ENCODE data around the gene ABHD12. TPM values are rescaled to one million over a fixed set of nuclear protein-coding genes. Genes with fewer than 3 reads are reported as not detected.
A peak's percentile ranks its signal among the peaks of the same experiment; 100 is the strongest.

The ABHD12 gene
- total RNA-seq, 1 donor from 2014 or later = 41.6 TPM

- DNase-seq (ENCODE audit: low spot score) = peak; percentile 84
These were observed 66.2 kb downstream of the ABHD12 start for GRCh38 chr20:25324412-25324811.

- DNase-seq (ENCODE audit: low spot score) = peak; percentile 47
These were observed 67.0 kb downstream of the ABHD12 start for GRCh38 chr20:25323496-25324246.

- no peak for DNase-seq (ENCODE audit: low spot score)
These were observed 68.6 kb downstream of the ABHD12 start for GRCh38 chr20:25321991-25322390.

- DNase-seq (ENCODE audit: low spot score) = peak; percentile 71
These were observed 69.3 kb downstream of the ABHD12 start for GRCh38 chr20:25321262-25321831.

GRCh38 chr20:25320035-25320800 is 70.4 kb downstream of the ABHD12 start:
- peak; percentile 49 for DNase-seq (ENCODE audit: low spot score)

GRCh38 chr20:25319241-25320034 is 71.2 kb downstream of the ABHD12 start:
- DNase-seq (ENCODE audit: low spot score) = peak; percentile 83

GRCh38 chr20:25318471-25319240 is 72.0 kb downstream of the ABHD12 start:
- peak; percentile 75 for DNase-seq (ENCODE audit: low spot score)

- peak; percentile 69 for DNase-seq (ENCODE audit: low spot score)
These were observed 73.1 kb downstream of the ABHD12 start for GRCh38 chr20:25317351-25318075.

- DNase-seq (ENCODE audit: low spot score) = peak; percentile 75
These were observed 74.0 kb downstream of the ABHD12 start for GRCh38 chr20:25316506-25317190.

- DNase-seq (ENCODE audit: low spot score) = peak; percentile 68
These were observed 75.0 kb downstream of the ABHD12 start for GRCh38 chr20:25315418-25316210.

- DNase-seq (ENCODE audit: low spot score) = peak; percentile 85
These were observed 75.9 kb downstream of the ABHD12 start for GRCh38 chr20:25314497-25315417.

GRCh38 chr20:25313593-25313992 is 77.0 kb downstream of the ABHD12 start:
- no peak for DNase-seq (ENCODE audit: low spot score)

GRCh38 chr20:25312716-25313115 is 77.9 kb downstream of the ABHD12 start:
- DNase-seq (ENCODE audit: low spot score) = peak; percentile 72

GRCh38 chr20:25310921-25311728 is 79.5 kb downstream of the ABHD12 start:
- DNase-seq (ENCODE audit: low spot score) = peak; percentile 67

- no peak for DNase-seq (ENCODE audit: low spot score)
These were observed 80.2 kb downstream of the ABHD12 start for GRCh38 chr20:25310268-25310920.
